ENCODE data around the gene NUDT16L1.

DNA sequence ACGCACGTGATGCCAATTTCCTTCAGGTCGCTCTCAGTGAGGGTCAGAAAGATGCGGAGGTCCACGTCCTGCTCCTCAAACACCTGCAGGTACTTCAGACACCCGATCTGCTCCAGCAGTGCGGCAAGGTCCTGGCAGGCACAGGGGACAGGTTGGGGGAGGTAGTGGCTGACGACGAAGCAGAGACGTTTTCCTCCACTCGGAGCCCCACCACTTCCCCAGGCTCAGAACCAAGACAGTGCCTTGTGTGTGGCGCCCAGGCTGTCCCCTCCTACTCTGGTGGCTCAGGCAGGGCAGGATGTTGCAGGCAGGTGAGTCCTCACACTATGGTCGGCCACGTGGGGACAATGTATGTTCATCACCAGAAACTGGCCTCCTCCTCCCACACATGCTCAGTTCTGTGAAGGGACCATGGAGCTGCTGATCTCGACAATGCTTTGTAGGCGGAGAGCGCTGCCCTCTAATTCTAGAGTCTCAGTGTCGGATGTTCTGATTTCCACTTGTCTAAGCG is 5.7 kb downstream of the NUDT16L1 start:
- TF ChIP-seq, protein P1, sequence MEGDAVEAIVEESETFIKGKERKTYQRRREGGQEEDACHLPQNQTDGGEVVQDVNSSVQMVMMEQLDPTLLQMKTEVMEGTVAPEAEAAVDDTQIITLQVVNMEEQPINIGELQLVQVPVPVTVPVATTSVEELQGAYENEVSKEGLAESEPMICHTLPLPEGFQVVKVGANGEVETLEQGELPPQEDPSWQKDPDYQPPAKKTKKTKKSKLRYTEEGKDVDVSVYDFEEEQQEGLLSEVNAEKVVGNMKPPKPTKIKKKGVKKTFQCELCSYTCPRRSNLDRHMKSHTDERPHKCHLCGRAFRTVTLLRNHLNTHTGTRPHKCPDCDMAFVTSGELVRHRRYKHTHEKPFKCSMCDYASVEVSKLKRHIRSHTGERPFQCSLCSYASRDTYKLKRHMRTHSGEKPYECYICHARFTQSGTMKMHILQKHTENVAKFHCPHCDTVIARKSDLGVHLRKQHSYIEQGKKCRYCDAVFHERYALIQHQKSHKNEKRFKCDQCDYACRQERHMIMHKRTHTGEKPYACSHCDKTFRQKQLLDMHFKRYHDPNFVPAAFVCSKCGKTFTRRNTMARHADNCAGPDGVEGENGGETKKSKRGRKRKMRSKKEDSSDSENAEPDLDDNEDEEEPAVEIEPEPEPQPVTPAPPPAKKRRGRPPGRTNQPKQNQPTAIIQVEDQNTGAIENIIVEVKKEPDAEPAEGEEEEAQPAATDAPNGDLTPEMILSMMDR (IDR thresholded peaks at IDR 0.05; ENCODE audit: low read depth, low read length), result no peak
- no peak for TF ChIP-seq EZH2phosphoT487 (IDR thresholded peaks at IDR 0.05; ENCODE audit: low read depth)

All from OCI-LY3 (cell line).